A549 (cell line): ENCODE data around the gene FAM162A. TPM values are rescaled to one million over a fixed set of nuclear protein-coding genes. Genes with fewer than 3 reads are reported as not detected.

Experiments
- ATAC-seq, 2 experiments: fragments of 200-7000 bp in 1 of 2; fragments of >200 bp in 1 of 2; cut with Nextera tagmentation in 1 of 2; cut with Tn5 transposase in 1 of 2; 3 replicates each; pipeline versions ENCODE4 v1.8.0 to v1.9.1; 2018 to 2020; ENCODE audit warnings: mild to moderate bottlenecking in 1 of 2, moderate library complexity in 1 of 2
- CTCF ChIA-PET: fragments of 300-600 bp; sonication (Branson Sonifier 250); formaldehyde crosslinking; extraction: SDS; loops from one replicate; lab custom pipeline; 2021; ENCODE audit warnings: antibody characterized with exemption, inconsistent platforms; lab: Yijun Ruan, JAX
- POLR2A ChIA-PET: fragments of 350-600 bp; formaldehyde crosslinking; extraction: SDS; loops from one replicate; lab custom pipeline; 2021; ENCODE audit warnings: antibody characterized with exemption, inconsistent platforms; lab: Yijun Ruan, JAX
- DNase-seq, 2 experiments: peaks; one replicate each; pipeline versions ENCODE4 v3.0.0 to v3.0.0-alpha.2; 2011 to 2016; ENCODE audit warnings: low read depth in 1 of 2, low spot score in 1 of 2
- FAIRE-seq: peaks from 2 replicates; lab custom pipeline; 2011; peaks lifted over from hg19 to GRCh38; lab: Jason Lieb, UNC
- H3K27ac ChIP-seq, 2 experiments: fragments of >200 bp; sonication (Bioruptor Twin); formaldehyde crosslinking; 3 replicates each; pipeline ENCODE4 v1.5.1; 2016 to 2017
- H3K4me1 ChIP-seq: fragments of >200 bp; sonication (Bioruptor Twin); formaldehyde crosslinking; 3 replicates; pipeline ENCODE4 v1.6.1; 2016
- H3K4me2 ChIP-seq: fragments of >200 bp; sonication (Bioruptor Twin); formaldehyde crosslinking; 3 replicates; pipeline ENCODE4 v1.6.1; 2016
- H3K4me3 ChIP-seq: fragments of >200 bp; sonication (Bioruptor Twin); formaldehyde crosslinking; 3 replicates; pipeline ENCODE4 v1.5.1; 2016
- H3K9me3 ChIP-seq: fragments of >200 bp; sonication (Bioruptor Twin); formaldehyde crosslinking; 3 replicates; pipeline ENCODE4 v1.6.1; 2016
- BCL3 ChIP-seq: fragments of >200 bp; sonication (Bioruptor Twin); formaldehyde crosslinking; IDR thresholded peaks from 3 replicates; pipeline ENCODE4 v1.6.1; 2016
- BHLHE40 ChIP-seq: IDR thresholded peaks from 2 replicates; pipeline ENCODE4 v1.6.1; 2012; ENCODE audit warnings: low read depth, low read length, inconsistent platforms
- CBX2 ChIP-seq: fragments of 200-600 bp; sonication (generic); IDR thresholded peaks from 2 replicates; pipeline ENCODE4 v1.6.1; 2016; ENCODE audit warnings: low read depth, mild to moderate bottlenecking, borderline replicate concordance
- CHD4 ChIP-seq: fragments of 200-600 bp; sonication (generic); IDR thresholded peaks from 2 replicates; pipeline ENCODE4 v1.6.1; 2016; ENCODE audit warnings: antibody characterized with exemption, mild to moderate bottlenecking, borderline replicate concordance
- CTCF ChIP-seq: fragments of >200 bp; sonication (Bioruptor Twin); formaldehyde crosslinking; IDR thresholded peaks from 3 replicates; pipeline ENCODE4 v1.5.1; 2016
- E2F6 ChIP-seq: IDR thresholded peaks from 2 replicates; pipeline ENCODE4 v1.6.1; 2012; ENCODE audit warnings: low read depth, borderline replicate concordance
- EHF ChIP-seq: fragments of 250-450 bp; sonication (Bioruptor Pico); IDR thresholded peaks from 2 replicates; pipeline ENCODE4 v1.5.0; 2020; ENCODE audit warnings: mild to moderate bottlenecking
- ELK1 ChIP-seq: fragments of 150-350 bp; IDR thresholded peaks from 2 replicates; pipeline ENCODE4 v1.6.1; 2014; ENCODE audit warnings: low read depth, mild to moderate bottlenecking, low read length
- FOSB ChIP-seq: fragments of 250-450 bp; sonication (Bioruptor Pico); IDR thresholded peaks from 2 replicates; pipeline ENCODE4 v1.5.0; 2020; ENCODE audit warnings: mild to moderate bottlenecking, moderate library complexity
- GATA3 ChIP-seq: IDR thresholded peaks from 2 replicates; pipeline ENCODE4 v1.6.1; 2012; ENCODE audit warnings: borderline replicate concordance
- HOXA7 ChIP-seq: fragments of 250-450 bp; sonication (Bioruptor Pico); IDR thresholded peaks from 2 replicates; pipeline ENCODE4 v1.5.0; 2020; ENCODE audit warnings: mild to moderate bottlenecking, moderate library complexity
- JUN ChIP-seq, 2 experiments: fragments of >200 bp; sonication (Bioruptor Twin); formaldehyde crosslinking; IDR thresholded peaks; 2 replicates in 1 of 2; 3 replicates in 1 of 2; pipeline ENCODE4 v1.6.1; 2016 to 2017
- JUNB ChIP-seq: fragments of >200 bp; sonication (Bioruptor Twin); formaldehyde crosslinking; IDR thresholded peaks from 2 replicates; pipeline ENCODE4 v1.6.1; 2016
- KDM1A ChIP-seq: fragments of 200-600 bp; sonication (generic); IDR thresholded peaks from 2 replicates; pipeline ENCODE4 v1.6.1; 2016; ENCODE audit warnings: low read depth, mild to moderate bottlenecking
- KDM5A ChIP-seq: fragments of 200-600 bp; sonication (generic); IDR thresholded peaks from 2 replicates; pipeline ENCODE4 v1.6.1; 2016; ENCODE audit warnings: antibody characterized with exemption, mild to moderate bottlenecking
- MAZ ChIP-seq: fragments of 150-350 bp; IDR thresholded peaks from 2 replicates; pipeline ENCODE4 v1.6.1; 2014; ENCODE audit warnings: antibody characterized with exemption, low read depth, low read length, borderline replicate concordance
- MYC ChIP-seq: IDR thresholded peaks from 2 replicates; pipeline ENCODE4 v1.6.1; 2012; ENCODE audit warnings: mild to moderate bottlenecking, inconsistent platforms, low read length, improper control_type of control experiment, borderline replicate concordance
- NFE2L2 ChIP-seq: fragments of 150-350 bp; conservative IDR thresholded peaks from 2 replicates; pipeline ENCODE4 v1.6.1; 2014; ENCODE audit warnings: low read length
- NPAS2 ChIP-seq: fragments of 250-450 bp; sonication (Bioruptor Pico); IDR thresholded peaks from 2 replicates; pipeline ENCODE4 v1.8.0; 2022; ENCODE audit warnings: mild to moderate bottlenecking, moderate library complexity, borderline replicate concordance
- NR3C1 ChIP-seq: fragments of >200 bp; sonication (Bioruptor Twin); formaldehyde crosslinking; IDR thresholded peaks from 3 replicates; pipeline ENCODE4 v1.6.1; 2017
- PHF8 ChIP-seq: fragments of 200-600 bp; sonication (generic); IDR thresholded peaks from 2 replicates; pipeline ENCODE4 v1.6.1; 2016; ENCODE audit warnings: low read depth, mild to moderate bottlenecking, antibody characterized with exemption, moderate library complexity, borderline replicate concordance
- RAD21 ChIP-seq, 2 experiments: fragments of >200 bp in 1 of 2; sonication (Bioruptor Twin) in 1 of 2; formaldehyde crosslinking in 1 of 2; IDR thresholded peaks in 1 of 2; conservative IDR thresholded peaks in 1 of 2; 2 replicates in 1 of 2; 3 replicates in 1 of 2; pipeline ENCODE4 v1.6.1; 2012 to 2018; ENCODE audit warnings: inconsistent platforms in 1 of 2
- RFX5 ChIP-seq: fragments of 450-650 bp; IDR thresholded peaks from 2 replicates; pipeline ENCODE4 v1.7.1; 2014; ENCODE audit warnings: antibody characterized with exemption, mild to moderate bottlenecking, moderate library complexity
- RNF2 ChIP-seq: fragments of 200-600 bp; sonication (generic); IDR thresholded peaks from 2 replicates; pipeline ENCODE4 v1.6.1; 2016; ENCODE audit warnings: low read depth, mild to moderate bottlenecking, antibody characterized with exemption, moderate library complexity, borderline replicate concordance
- SMC3 ChIP-seq: fragments of >200 bp; sonication (Bioruptor Twin); formaldehyde crosslinking; IDR thresholded peaks from 3 replicates; pipeline ENCODE4 v1.6.1; 2018; ENCODE audit warnings: inconsistent platforms
- USF2 ChIP-seq: fragments of 450-650 bp; IDR thresholded peaks from 2 replicates; pipeline ENCODE4 v1.6.1; 2014; ENCODE audit warnings: antibody characterized with exemption
- ZC3H11A ChIP-seq: fragments of 450-650 bp; IDR thresholded peaks from 2 replicates; pipeline ENCODE4 v1.6.1; 2014; ENCODE audit warnings: antibody characterized with exemption, mild to moderate bottlenecking
- WGBS: methylation state at CpG from one replicate; pipeline ENCODE4 v1.1.6; 2017; ENCODE audit errors: missing lambda C conversion rate; 5-methylcytosine and 5-hydroxymethylcytosine counted together
- polyA plus RNA-seq, 4 experiments: library from polyadenylated mRNA; depleted of rRNA in 3 of 4; stranded (reverse); fragments of >200 nt; fragmentation: RNase III in 1 of 4; extraction: RNeasy Plus Mini Kit Qiagen cat#74134 plus additional on column Dnase treatment in 1 of 4; gene quantifications; 2 replicates in 3 of 4; 3 replicates in 1 of 4; pipeline ENCODE4 v1.2.3, GENCODE V29; 2011 to 2017

FAM162A gene
- polyA plus RNA-seq, 2 of the 4 experiments (the other 2 are of a cell fraction), result 41.8 to 61.1 TPM

- Histone ChIP-seq H3K9me3 (no peaks in the 10 kb centered on the region), H3K27ac (no peak overlapping the region), H3K4me2 (no peak overlapping the region), H3K4me1 (no peaks in the 10 kb centered on the region), H3K4me3 (no peak overlapping the region)
- no peak for TF ChIP-seq NFE2L2
- no peak for TF ChIP-seq PHF8
- TF ChIP-seq MYC, result no peak
- TF ChIP-seq KDM1A, result no peak
- TF ChIP-seq CHD4, result no peak
- TF ChIP-seq USF2, result no peak
- TF ChIP-seq NR3C1, result no peak
- no peak for TF ChIP-seq EHF
- no peak for TF ChIP-seq BHLHE40
- TF ChIP-seq GATA3, result no peak
- no peak for TF ChIP-seq CBX2
- no peak for TF ChIP-seq CTCF
- no peak for TF ChIP-seq RFX5
- TF ChIP-seq KDM5A, result no peak
- ChIA-PET POLR2A (no interaction called here), CTCF (no interaction called here)
- ATAC-seq (no peak), FAIRE-seq (no peak), DNase-seq (no peak)
- 91% methylated on average over 2 of the region's 2 CpGs for WGBS
Observed at GRCh38 chr3:122398920-122399319, 14.9 kb downstream of the FAM162A start.

- TF ChIP-seq JUNB (no peak), RNF2 (no peak)
- Histone ChIP-seq H3K27ac (no peak overlapping the region), H3K9me3 (no peaks in the 10 kb centered on the region), H3K4me3 (no peak overlapping the region), H3K4me1 (no peaks in the 10 kb centered on the region), H3K4me2 (no peak overlapping the region)
- ATAC-seq (no peak), DNase-seq (no peak), FAIRE-seq (no peak)
- POLR2A ChIA-PET, result no interaction called here
- CTCF ChIA-PET, result interaction anchor here (3.7 kb wide), 1 partner anchor 10 kb away, joined by 12 read pairs; no protein-coding TSS in a partner anchor
- WGBS, result 77% methylated on average over 6 of the region's 6 CpGs
Observed at GRCh38 chr3:122403489-122403888, 19.5 kb downstream of the FAM162A start.

GRCh38 chr3:122405015-122405414 lies 21.0 kb downstream of the FAM162A start:
- Histone ChIP-seq H3K27ac (no peak overlapping the region), H3K9me3 (no peaks in the 10 kb centered on the region), H3K4me3 (no peak overlapping the region), H3K4me1 (no peaks in the 10 kb centered on the region)
- ChIA-PET CTCF (interaction anchor here (3.7 kb wide), 1 partner anchor 12 kb away, joined by 12 read pairs; no protein-coding TSS in a partner anchor), POLR2A (interaction anchor here (1.1 kb wide), 1 partner anchor 11 kb away, joined by 4 read pairs; the partner anchor contains the start of gene WDR5B)
- WGBS, result 74% methylated on average over 2 of the region's 3 CpGs
- ATAC-seq, result no peak
- no peak for DNase-seq
- FAIRE-seq, result no peak
- TF ChIP-seq MAZ, result no peak
- no peak for TF ChIP-seq PHF8
- no peak for TF ChIP-seq USF2
- no peak for TF ChIP-seq SMC3
- no peak for TF ChIP-seq NPAS2 (CRISPR knock-in tag)
- no peak for TF ChIP-seq RNF2
- no peak for TF ChIP-seq RAD21 (conservative IDR thresholded peaks at IDR 0.05 in 1 of 2, IDR thresholded peaks at IDR 0.05 in 1 of 2)
- TF ChIP-seq BCL3, result no peak
- TF ChIP-seq JUN (IDR thresholded peaks at IDR 0.05), result no peak
- TF ChIP-seq FOSB (CRISPR knock-in tag), result no peak
- no peak for TF ChIP-seq ZC3H11A
- no peak for TF ChIP-seq JUNB
- no peak for TF ChIP-seq EHF
- TF ChIP-seq E2F6, result no peak
- TF ChIP-seq ELK1, result no peak
- no peak for TF ChIP-seq HOXA7 (CRISPR knock-in tag)
- TF ChIP-seq, all 56 proteins: peak for 0
- no peak overlapping the region for H3K4me2 ChIP-seq
